Measurements from ENCODE around the gene FLNB. TPM values are rescaled to one million over a fixed set of nuclear protein-coding genes. Genes with fewer than 3 reads are reported as not detected.

FLNB gene
- polyA plus RNA-seq, 3 donors, result 0.47 to 4.0 (median 2.1) TPM

GRCh38 chr3:58216496-58217195 is 208.4 kb downstream of the FLNB start:
- H3K4me2 ChIP-seq (replicated peaks; ENCODE audit: extremely low read depth, low read length, poor library complexity, severe bottlenecking), result peak overlapping the region; percentile 71
- peak overlapping the region; percentile 29 for H3K9ac ChIP-seq (ENCODE audit: insufficient read depth, low read length, poor library complexity, severe bottlenecking)
- H3K36me3 Mint-ChIP-seq, result no peaks in the 10 kb centered on the region
- H3K9me3 Mint-ChIP-seq, result no peaks in the 10 kb centered on the region
- peaks cover 0 to 3% (median 0%) of the 10 kb centered on the region in 3 donors for H3K27me3 Mint-ChIP-seq (ENCODE audit: low read depth in 3 of 3)
- H3K4me1 ChIP-seq (ENCODE audit: control insufficient read depth in 1 of 2, insufficient read depth in 2 of 2, low read length in 2 of 2), result peaks cover 32 to 33% of the 10 kb centered on the region in 2 donors
- H2AFZ ChIP-seq (ENCODE audit: insufficient read depth, low read depth, low read length, poor library complexity, severe bottlenecking), result no peak overlapping the region
- H3K79me2 ChIP-seq (ENCODE audit: insufficient read depth, low read length), result no peaks in the 10 kb centered on the region
- peak overlapping the region in 3 of 7 donors; percentile 86 to 90 (median 87) for H3K27ac Mint-ChIP-seq
- peak overlapping the region in 1 of 3 experiments; percentile 54 for H3K4me3 ChIP-seq (replicated peaks in 1 of 3; ENCODE audit: low read depth in 2 of 3, low read length in 3 of 3)
- H3K9me3 ChIP-seq (replicated peaks in 1 of 2; ENCODE audit: control insufficient read depth in 1 of 2, insufficient read depth in 1 of 2, low read length in 2 of 2), result no peaks in the 10 kb centered on the region
- no peak for DNase-seq
- no peaks in the 10 kb centered on the region for H3K36me3 ChIP-seq (replicated peaks in 1 of 2; ENCODE audit: control insufficient read depth in 1 of 2, insufficient read depth in 2 of 2, low read length in 2 of 2)
- peaks cover 36% of the 10 kb centered on the region for H3K4me1 Mint-ChIP-seq
- peak overlapping the region in 1 of 2 donors; percentile 52 for H3K27ac ChIP-seq (ENCODE audit: low read depth in 1 of 2, low read length in 2 of 2)
- H4K20me1 ChIP-seq (ENCODE audit: insufficient read depth, low read length), result no peaks in the 10 kb centered on the region
- no peak overlapping the region for H3K4me3 Mint-ChIP-seq
- H3K27me3 ChIP-seq (ENCODE audit: control insufficient read depth in 2 of 2, insufficient read depth in 2 of 2, low read length in 2 of 2), result no peaks in the 10 kb centered on the region
- intact Hi-C loops (cut with micrococcal nuclease), result no loop called here
- 89% methylated on average over 5 of the region's 10 CpGs for WGBS (ENCODE audit: insufficient coverage)
- no peak for TF ChIP-seq CTCF (IDR thresholded peaks at IDR 0.05)

- Mint-ChIP-seq H3K36me3 (no peaks in the 10 kb centered on the region), H3K4me1 (peaks cover 36% of the 10 kb centered on the region), H3K27me3 (ENCODE audit: low read depth in 3 of 3) (peaks cover 0 to 3% (median 0%) of the 10 kb centered on the region in 3 donors), H3K9me3 (no peaks in the 10 kb centered on the region), H3K27ac (peak overlapping the region; percentile 73 to 93 (median 87)), H3K4me3 (peak overlapping the region; percentile 42 to 84)
- Histone ChIP-seq H3K9ac (ENCODE audit: insufficient read depth, low read length, poor library complexity, severe bottlenecking) (peak overlapping the region; percentile 29), H3K79me2 (ENCODE audit: insufficient read depth, low read length) (no peaks in the 10 kb centered on the region), H2AFZ (ENCODE audit: insufficient read depth, low read depth, low read length, poor library complexity, severe bottlenecking) (peak overlapping the region; percentile 51), H3K4me1 (ENCODE audit: control insufficient read depth in 1 of 2, insufficient read depth in 2 of 2, low read length in 2 of 2) (peaks cover 32 to 33% of the 10 kb centered on the region in 2 donors), H3K4me2 (replicated peaks; ENCODE audit: extremely low read depth, low read length, poor library complexity, severe bottlenecking) (peak overlapping the region; percentile 71), H3K36me3 (replicated peaks in 1 of 2; ENCODE audit: control insufficient read depth in 1 of 2, insufficient read depth in 2 of 2, low read length in 2 of 2) (no peaks in the 10 kb centered on the region), H3K9me3 (replicated peaks in 1 of 2; ENCODE audit: control insufficient read depth in 1 of 2, insufficient read depth in 1 of 2, low read length in 2 of 2) (no peaks in the 10 kb centered on the region), H3K27ac (ENCODE audit: low read depth in 1 of 2, low read length in 2 of 2) (peak overlapping the region; percentile 35 to 52), H3K27me3 (ENCODE audit: control insufficient read depth in 2 of 2, insufficient read depth in 2 of 2, low read length in 2 of 2) (no peaks in the 10 kb centered on the region), H3K4me3 (replicated peaks in 1 of 3; ENCODE audit: low read depth in 2 of 3, low read length in 3 of 3) (peak overlapping the region in 1 of 3 experiments; percentile 54), H4K20me1 (ENCODE audit: insufficient read depth, low read length) (no peaks in the 10 kb centered on the region)
- peak; percentile 84 for TF ChIP-seq CTCF (IDR thresholded peaks at IDR 0.05)
- peak; percentile 82 to 93 (median 86) for DNase-seq
- WGBS (ENCODE audit: insufficient coverage), result 1% methylated on average over 7 of the region's 15 CpGs
- intact Hi-C loops (cut with micrococcal nuclease), result no loop called here
Observed at GRCh38 chr3:58217209-58217811, 209.1 kb downstream of the FLNB start.
